GM18951 (cell line): ENCODE data around the gene CBX1.

Experiments used
- POLR2A ChIP-seq: IDR thresholded peaks from 4 replicates; pipeline ENCODE4 v1.6.1; 2011; ENCODE audit warnings: mild to moderate bottlenecking; ENCODE audit not compliant: insufficient read length, insufficient read depth; ENCODE audit errors: extremely low read depth
- in situ Hi-C: fragments of 300-500 bp; cut with MboI; formaldehyde crosslinking; loops from one replicate; pipeline ENCODE4 v1.12.0; 2022; ENCODE audit warnings: low sequenced_read_pairs, mixed read lengths, inconsistent platforms; ENCODE audit not compliant: unreplicated experiment

CBX1 gene

GRCh38 chr17:48058393-48059124, 42.7 kb downstream of the CBX1 start:
- in situ Hi-C loops = no loop called here
- no peak for TF ChIP-seq POLR2A

- TF ChIP-seq POLR2A = no peak
- in situ Hi-C loops = no loop called here
Measured at GRCh38 chr17:48057626-48058025, 43.7 kb downstream of the CBX1 start.

GRCh38 chr17:48056879-48057278, 44.4 kb downstream of the CBX1 start:
- TF ChIP-seq POLR2A = no peak
- in situ Hi-C loops = no loop called here

- TF ChIP-seq POLR2A = no peak
- in situ Hi-C loops = no loop called here
Measured at GRCh38 chr17:48056246-48056745, 45.0 kb downstream of the CBX1 start.

- peak; percentile 38 for TF ChIP-seq POLR2A
- in situ Hi-C loops = no loop called here
Measured at GRCh38 chr17:48055531-48056245, 45.6 kb downstream of the CBX1 start.

GRCh38 chr17:48054238-48055185, 46.8 kb downstream of the CBX1 start:
- TF ChIP-seq POLR2A = no peak
- in situ Hi-C loops = no loop called here

- in situ Hi-C loops = no loop called here
- no peak for TF ChIP-seq POLR2A
Measured at GRCh38 chr17:48053758-48054237, 47.5 kb downstream of the CBX1 start.

- TF ChIP-seq POLR2A = no peak
- in situ Hi-C loops = no loop called here
Measured at GRCh38 chr17:48052956-48053757, 48.1 kb downstream of the CBX1 start.

GRCh38 chr17:48051706-48052486, 49.4 kb downstream of the CBX1 start:
- TF ChIP-seq POLR2A = no peak
- in situ Hi-C loops = no loop called here

GRCh38 chr17:48051283-48051682, 50.0 kb downstream of the CBX1 start:
- no peak for TF ChIP-seq POLR2A
- in situ Hi-C loops = no loop called here

- in situ Hi-C loops = no loop called here
Measured at GRCh38 chr17:48048384-48049126, 52.7 kb downstream of the CBX1 start.

More at GRCh38 chr17:48048384-48049126, 52.7 kb downstream of the CBX1 start:
- TF ChIP-seq POLR2A = peak; percentile 78
